Heart left ventricle (tissue), 16 donors: ENCODE measurements around the gene GRM1. TPM values are rescaled to one million over a fixed set of nuclear protein-coding genes. Genes with fewer than 3 reads are reported as not detected.

Experiments
- ATAC-seq, 4 donors: fragments of 200-7000 bp; cut with Tn5 transposase; one replicate each; pipeline ENCODE4 v1.9.1; 2020 to 2022; ENCODE audit warnings: moderate library complexity in 4 of 4, mild to moderate bottlenecking in 3 of 4, moderate number of reproducible peaks in 1 of 4
- DNase-seq, 5 donors: peaks; one replicate each; pipeline ENCODE4 v3.0.0-alpha.2; 2020
- H3K27ac ChIP-seq, 12 donors: fragments of 200-600 bp; sonication (generic) in 4 of 12; one replicate each; pipeline versions ENCODE4 v1.5.0 to v1.8.0; 2016 to 2022; ENCODE audit warnings: mild to moderate bottlenecking in 2 of 12
- H3K27me3 ChIP-seq, 9 donors: fragments of 200-600 bp; sonication (generic) in 2 of 9; one replicate each; pipeline versions ENCODE4 v1.5.1 to v1.8.0; 2016 to 2022; ENCODE audit warnings: mild to moderate bottlenecking in 3 of 9
- H3K36me3 ChIP-seq, 9 donors: fragments of 200-600 bp; sonication (generic) in 2 of 9; one replicate each; pipeline versions ENCODE4 v1.5.0 to v1.8.0; 2018 to 2022; ENCODE audit warnings: mild to moderate bottlenecking in 2 of 9
- H3K4me1 ChIP-seq, 12 donors: fragments of 200-600 bp; sonication (generic) in 4 of 12; one replicate each; pipeline versions ENCODE4 v1.5.0 to v1.8.0; 2016 to 2022; ENCODE audit warnings: mild to moderate bottlenecking in 3 of 12
- H3K4me3 ChIP-seq, 12 donors: fragments of 200-600 bp; sonication (generic) in 4 of 12; one replicate each; pipeline versions ENCODE4 v1.5.0 to v1.8.0; 2017 to 2022; ENCODE audit warnings: mild to moderate bottlenecking in 9 of 12, moderate library complexity in 4 of 12
- H3K9me3 ChIP-seq, 12 donors: fragments of 200-600 bp; sonication (generic) in 4 of 12; one replicate each; pipeline versions ENCODE4 v1.5.0 to v1.8.0; 2016 to 2022; ENCODE audit warnings: mild to moderate bottlenecking in 1 of 12
- POLR2A ChIP-seq, 2 donors: fragments of 450-650 bp; IDR thresholded peaks; one replicate each; pipeline ENCODE4 v1.6.1; 2017; ENCODE audit warnings: antibody characterized with exemption in 2 of 2, mild to moderate bottlenecking in 2 of 2, moderate library complexity in 2 of 2
- WGBS, 4 donors: extraction: QIAGEN DNeasy Blood & Tissue Kit in 2 of 4; methylation state at CpG; one replicate each; pipeline versions ENCODE4 v1.1.5 to v1.1.7; 2013 to 2018; 5-methylcytosine and 5-hydroxymethylcytosine counted together
- intact Hi-C, 10 donors: fragments of 100-400 bp; cut with DNase I; formaldehyde crosslinking; loops; one replicate each; pipeline versions ENCODE4 v1.11.1 to v1.14.2; 2022
- polyA plus RNA-seq, 2 donors: library from polyadenylated mRNA; stranded (reverse); fragments of 200-250 nt; gene quantifications; one replicate each; pipeline ENCODE4 v1.2.3, GENCODE V29; 2013
- total RNA-seq, 9 donors: library from RNA; depleted of rRNA in 2 of 9; stranded (reverse); fragments of >200 nt in 2 of 9; fragmentation: NEBNext Ultra II Directional in 3 of 9; extraction: Animal tissue kit (Norgen Biotek cat#: 25700) in 3 of 9; gene quantifications; one replicate each; pipeline versions ENCODE4 v1.1.0 to v1.2.4, GENCODE V29; 2016 to 2023
- TF ChIP-seq, protein P1 (sequence below), 12 donors: fragments of 200-600 bp; sonication (generic) in 4 of 12; IDR thresholded peaks; one replicate each; pipeline versions ENCODE4 v1.5.0 to v1.8.0; 2018 to 2022; ENCODE audit warnings: antibody characterized with exemption in 12 of 12, mild to moderate bottlenecking in 5 of 12
- donor health status: ischemic (EF 13 %, LVEDD 7.1; RV severe dilation, severe dysfunction).
- donor health status: healthy with polysubstance abuse.
- donor health status: DM: no; HTN: yes; CAD: no.
- donor health status: DM: no; HTN: no; CAD: no.
- donor health status: ischemic (EF 25% LVEDD 6.9; RV normal size, moderate dysfunction).
- donor health status: ischemic (EF 25% LVEDD 5.7; RV mildly dilated, moderate dysfunction).
- donor health status: healthy.
- donor health status: DM: yes; HTN: yes; CAD: no.
- donor health status: ischemic (EF 35%, LVEDD 5.7; RV mildly dilated, moderate dysfunction).
- donor health status: nonischemic (EF 11% LVEDD 7.7; RV severe dilation, severe dysfunction).
- donor health status: DM: yes; HTN: yes; CAD: no.
- donor health status: PGD.
- donor health status: ischemic (EF 29% LVEDD 5.4; RV normal size, mild dysfunction).
- donor health status: nonischemic (EF 23%, LVEDD 6.1; RV moderate dilation, normal function).

GRM1 gene
- total and polyA plus RNA-seq, 11 donors: 0.62 to 6.9 (median 4.7) TPM

GRCh38 chr6:146161664-146162063, 132.8 kb downstream of the GRM1 start:
- Histone ChIP-seq H3K27me3 (no peaks in the 10 kb centered on the region), H3K9me3 (no peaks in the 10 kb centered on the region), H3K36me3 (no peaks in the 10 kb centered on the region), H3K4me3 (no peak overlapping the region), H3K27ac (no peak overlapping the region), H3K4me1 (no peaks in the 10 kb centered on the region)
- DNase-seq: no peak
- TF ChIP-seq, protein P1, sequence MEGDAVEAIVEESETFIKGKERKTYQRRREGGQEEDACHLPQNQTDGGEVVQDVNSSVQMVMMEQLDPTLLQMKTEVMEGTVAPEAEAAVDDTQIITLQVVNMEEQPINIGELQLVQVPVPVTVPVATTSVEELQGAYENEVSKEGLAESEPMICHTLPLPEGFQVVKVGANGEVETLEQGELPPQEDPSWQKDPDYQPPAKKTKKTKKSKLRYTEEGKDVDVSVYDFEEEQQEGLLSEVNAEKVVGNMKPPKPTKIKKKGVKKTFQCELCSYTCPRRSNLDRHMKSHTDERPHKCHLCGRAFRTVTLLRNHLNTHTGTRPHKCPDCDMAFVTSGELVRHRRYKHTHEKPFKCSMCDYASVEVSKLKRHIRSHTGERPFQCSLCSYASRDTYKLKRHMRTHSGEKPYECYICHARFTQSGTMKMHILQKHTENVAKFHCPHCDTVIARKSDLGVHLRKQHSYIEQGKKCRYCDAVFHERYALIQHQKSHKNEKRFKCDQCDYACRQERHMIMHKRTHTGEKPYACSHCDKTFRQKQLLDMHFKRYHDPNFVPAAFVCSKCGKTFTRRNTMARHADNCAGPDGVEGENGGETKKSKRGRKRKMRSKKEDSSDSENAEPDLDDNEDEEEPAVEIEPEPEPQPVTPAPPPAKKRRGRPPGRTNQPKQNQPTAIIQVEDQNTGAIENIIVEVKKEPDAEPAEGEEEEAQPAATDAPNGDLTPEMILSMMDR (IDR thresholded peaks at IDR 0.05): no peak
- TF ChIP-seq POLR2A (IDR thresholded peaks at IDR 0.05): no peak
- 52 to 62% (median 57%) methylated on average over 5 of the region's 5 CpGs for WGBS, 4 donors
- intact Hi-C loops: no loop called here
- ATAC-seq: no peak

DNA sequence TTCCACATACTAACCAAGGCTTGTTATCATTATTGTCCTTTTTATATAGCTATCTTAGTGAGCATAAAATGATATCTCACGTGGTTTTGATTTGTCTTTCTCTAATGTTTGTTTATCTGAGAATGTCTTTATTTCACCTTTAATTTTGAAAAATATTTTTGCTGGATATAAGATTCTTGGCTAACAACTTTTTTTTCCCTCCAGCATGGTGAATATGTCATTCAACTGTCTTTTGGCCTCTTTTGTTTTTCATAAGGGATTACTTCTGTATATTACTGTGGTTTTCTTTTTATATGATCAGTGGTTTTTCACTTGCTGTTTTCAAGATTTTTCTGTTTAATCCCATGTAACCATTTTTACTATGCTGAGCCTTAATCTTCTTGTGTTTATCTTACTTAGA, 141.0 kb downstream of the GRM1 start:
- DNase-seq (no peak), ATAC-seq (no peak)
- Histone ChIP-seq H3K4me1 (no peaks in the 10 kb centered on the region), H3K4me3 (no peak overlapping the region), H3K27ac (no peak overlapping the region), H3K9me3 (peaks cover 0 to 17% (median 0%) of the 10 kb centered on the region in 12 donors), H3K27me3 (no peaks in the 10 kb centered on the region), H3K36me3 (no peaks in the 10 kb centered on the region)
- WGBS, 4 donors: 75 to 91% (median 82%) methylated on average over 1 of the region's 1 CpG
- TF ChIP-seq, protein P1 (IDR thresholded peaks at IDR 0.05): no peak
- TF ChIP-seq POLR2A (IDR thresholded peaks at IDR 0.05): no peak
- intact Hi-C loops: no loop called here

DNA sequence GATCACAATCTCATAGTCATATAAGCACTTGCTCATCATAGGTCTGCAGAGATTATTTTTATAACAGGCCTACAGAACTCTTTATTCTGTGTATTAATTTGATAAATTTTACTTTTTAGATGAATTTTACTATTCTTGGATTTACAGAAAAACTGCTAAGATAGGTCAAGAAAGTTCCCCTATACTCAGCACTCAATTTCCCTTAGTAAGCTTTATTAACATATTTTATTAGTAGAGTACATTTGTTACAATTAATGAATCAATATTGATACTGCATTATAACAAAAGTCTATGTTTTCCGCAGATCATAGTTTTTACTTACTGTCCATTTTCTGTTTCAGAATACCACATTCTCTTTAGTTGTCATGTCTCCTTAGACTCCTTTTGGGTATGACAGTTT, 148.9 kb downstream of the GRM1 start:
- H3K36me3 ChIP-seq: no peaks in the 10 kb centered on the region
- ATAC-seq: no peak
- DNase-seq: no peak
- no peak overlapping the region for H3K27ac ChIP-seq
- TF ChIP-seq POLR2A (IDR thresholded peaks at IDR 0.05): no peak
- TF ChIP-seq, protein P1 (IDR thresholded peaks at IDR 0.05): no peak
- intact Hi-C loops: no loop called here
- no peaks in the 10 kb centered on the region for H3K9me3 ChIP-seq
- no peaks in the 10 kb centered on the region for H3K27me3 ChIP-seq
- WGBS, 4 donors: 94 to 100% (median 96%) methylated on average over 1 of the region's 1 CpG
- H3K4me3 ChIP-seq: no peak overlapping the region
- no peaks in the 10 kb centered on the region for H3K4me1 ChIP-seq

GRCh38 chr6:146183831-146184230, 155.0 kb downstream of the GRM1 start:
- Histone ChIP-seq H3K4me3 (no peak overlapping the region), H3K27ac (no peak overlapping the region), H3K4me1 (no peaks in the 10 kb centered on the region), H3K36me3 (no peaks in the 10 kb centered on the region), H3K9me3 (no peaks in the 10 kb centered on the region), H3K27me3 (no peaks in the 10 kb centered on the region)
- WGBS, 4 donors: 54 to 69% (median 59%) methylated on average over 1 of the region's 1 CpG
- no peak for DNase-seq
- ATAC-seq: no peak
- intact Hi-C loops: no loop called here
- no peak for TF ChIP-seq POLR2A (IDR thresholded peaks at IDR 0.05)
- TF ChIP-seq, protein P1 (IDR thresholded peaks at IDR 0.05): no peak
